ENCODE results near the gene DYNC1I1. TPM values are rescaled to one million over a fixed set of nuclear protein-coding genes. Genes with fewer than 3 reads are reported as not detected.

The DYNC1I1 gene
- total and polyA plus RNA-seq, 2 experiments from 2014 or later = 1.4 to 4.1 TPM

GRCh38 chr7:95861041-95861440 is 88.7 kb downstream of the DYNC1I1 start:
- ATAC-seq (no peak), DNase-seq (ENCODE audit: low spot score) (peak; percentile 18)
- peak overlapping the region; percentile 49; the same call in 1 of the 2 replicates for H3K4me2 ChIP-seq
- H3K27me3 ChIP-seq (ENCODE audit: insufficient read depth) = no peaks in the 10 kb centered on the region
- TF ChIP-seq REST (IDR thresholded peaks at IDR 0.05; ENCODE audit: unreplicated experiment) (no peak), ETS1 (IDR thresholded peaks at IDR 0.05) (no peak), POLR2AphosphoS5 (IDR thresholded peaks at IDR 0.05; ENCODE audit: low read depth) (no peak), ZNF462 (CRISPR knock-in tag; IDR thresholded peaks at IDR 0.05) (no peak), NANOG (IDR thresholded peaks at IDR 0.05; ENCODE audit: borderline replicate concordance) (no peak), CTCF (conservative IDR thresholded peaks at IDR 0.05; ENCODE audit: low read depth in 2 of 2) (no peak), JUNB (IDR thresholded peaks at IDR 0.05; ENCODE audit: unreplicated experiment) (no peak), ZNF114 (CRISPR knock-in tag; IDR thresholded peaks at IDR 0.05) (no peak), CREB1 (CRISPR knock-in tag; IDR thresholded peaks at IDR 0.05; ENCODE audit: low read depth) (no peak), EZH2phosphoT487 (IDR thresholded peaks at IDR 0.05; ENCODE audit: unreplicated experiment) (no peak), EZH2 (IDR thresholded peaks at IDR 0.05; ENCODE audit: low read depth, unreplicated experiment) (no peak), STAT1 (IDR thresholded peaks at IDR 0.05; ENCODE audit: unreplicated experiment) (no peak), ZNF331 (CRISPR knock-in tag; IDR thresholded peaks at IDR 0.05; ENCODE audit: low read depth) (no peak)
- H3K36me3 Mint-ChIP-seq (ENCODE audit: low read depth) = no peaks in the 10 kb centered on the region
- H3K27me3 Mint-ChIP-seq (ENCODE audit: insufficient read depth, low read depth, poor library complexity) = peaks cover 2% of the 10 kb centered on the region
- no peaks in the 10 kb centered on the region for H3K79me2 ChIP-seq (replicated peaks; ENCODE audit: insufficient read depth)
- peaks cover 8% of the 10 kb centered on the region; the same call in 1 of the 2 replicates for H3K9me2 ChIP-seq (ENCODE audit: insufficient read depth)
- H3K9me3 Mint-ChIP-seq = no peaks in the 10 kb centered on the region
- H3K4me3 ChIP-seq = no peak overlapping the region
- no peak overlapping the region for H3K27ac ChIP-seq (ENCODE audit: low read depth)
- H3K27ac Mint-ChIP-seq = no peak overlapping the region
- H3K4me1 Mint-ChIP-seq = peaks cover 14% of the 10 kb centered on the region
- no peaks in the 10 kb centered on the region for H3F3A ChIP-seq (replicated peaks; ENCODE audit: low read depth)
- no peaks in the 10 kb centered on the region for H3K36me3 ChIP-seq (ENCODE audit: insufficient read depth)
- H3K4me3 Mint-ChIP-seq = no peak overlapping the region
- no peaks in the 10 kb centered on the region for H4K20me1 ChIP-seq (replicated peaks; ENCODE audit: insufficient read depth)
- peaks cover 11% of the 10 kb centered on the region; the same call in 1 of the 2 replicates for H3K4me1 ChIP-seq (ENCODE audit: insufficient read depth)
- H2AFZ ChIP-seq = no peak overlapping the region

Data from GM23338 (cell line).